GM21423 (cell line): ENCODE measurements around the gene SPATA18.
"Not testable (repeated sequence)": the region's sequence is repeated elsewhere in the genome, so short reads cannot be mapped to it uniquely, and the experiment has no call there.

Source experiments
- ATAC-seq: cut with Tn5 transposase; IDR thresholded peaks from one replicate; pipeline ENCODE4 v1.9.1; 2021; ENCODE audit warnings: mild to moderate bottlenecking, moderate library complexity; ENCODE audit not compliant: unreplicated experiment

The SPATA18 gene

DNA sequence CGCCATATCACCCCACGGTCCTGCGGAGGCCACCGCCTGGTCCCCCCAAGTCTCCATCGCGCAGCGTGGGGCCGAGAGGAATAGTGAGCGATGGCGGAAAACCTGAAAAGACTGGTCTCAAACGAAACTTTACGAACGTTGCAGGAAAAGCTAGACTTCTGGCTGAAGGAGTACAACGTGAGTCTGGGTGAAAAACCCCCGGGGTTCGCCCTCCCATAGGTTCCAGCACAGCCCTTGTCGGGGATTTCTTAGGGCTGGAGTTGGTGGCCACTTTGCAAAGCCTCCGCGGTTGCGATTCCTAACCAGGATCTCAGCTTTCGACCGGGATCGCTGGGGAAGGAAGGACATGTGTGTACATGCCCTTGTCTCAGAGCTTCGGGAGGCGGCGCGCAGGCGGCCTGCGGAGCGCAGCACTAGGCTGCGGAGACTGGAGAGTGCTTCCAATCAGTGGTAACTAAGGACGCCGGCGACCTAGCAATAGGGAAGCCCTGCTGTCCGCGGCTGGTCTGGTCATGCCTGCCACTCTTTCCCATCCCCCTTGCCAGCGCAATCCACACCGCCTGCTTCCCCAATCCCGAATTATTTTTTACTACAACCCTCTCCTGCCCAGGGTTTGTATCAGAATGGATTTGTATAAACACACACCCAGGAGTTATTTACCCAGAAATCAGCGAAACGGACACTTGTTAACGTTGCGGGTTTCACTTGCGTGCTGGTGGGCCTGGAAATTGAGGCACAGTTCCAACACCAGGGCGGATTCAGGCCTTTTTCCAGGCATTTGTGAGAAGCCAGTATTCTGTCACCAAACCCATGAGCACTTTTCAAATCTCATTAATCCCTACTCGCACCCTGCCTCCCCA lies 741 bp downstream of the SPATA18 start:
- peak; percentile 59 for ATAC-seq

DNA sequence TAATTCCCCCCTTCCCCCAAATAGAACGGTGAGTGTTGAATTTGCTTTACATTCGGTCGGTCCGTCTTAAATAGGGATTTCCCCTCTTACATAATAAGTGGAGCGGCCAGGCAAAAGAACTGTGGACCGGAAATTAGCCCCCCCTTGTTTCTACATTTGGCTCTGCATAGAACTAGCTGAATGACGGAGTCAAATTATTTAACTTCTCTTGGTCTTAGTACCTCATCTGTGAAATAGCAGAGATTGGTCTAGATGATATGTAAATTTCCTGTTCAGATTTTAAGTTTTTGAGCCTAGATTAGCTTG lies 1.3 kb downstream of the SPATA18 start:
- ATAC-seq: peak; percentile 41

DNA sequence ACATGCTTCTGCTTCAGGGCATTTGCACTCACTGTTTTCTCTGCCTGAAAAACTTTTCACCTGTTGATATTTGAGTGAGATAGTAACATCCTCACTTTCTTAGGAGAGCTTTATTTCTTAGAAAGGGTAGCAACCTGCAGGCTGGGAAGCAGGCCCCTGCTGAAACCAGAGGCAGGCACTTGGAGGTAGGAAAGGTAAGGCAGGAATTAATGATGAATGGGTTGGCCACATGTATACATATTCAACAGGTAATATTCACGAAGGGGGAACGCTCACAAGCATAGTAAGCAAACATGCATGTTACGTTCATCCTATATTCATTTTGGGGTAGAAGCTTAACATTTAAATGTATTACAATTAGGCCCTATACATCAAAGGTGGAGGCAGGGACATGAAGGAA lies 3.1 kb downstream of the SPATA18 start:
- ATAC-seq: no peak

DNA sequence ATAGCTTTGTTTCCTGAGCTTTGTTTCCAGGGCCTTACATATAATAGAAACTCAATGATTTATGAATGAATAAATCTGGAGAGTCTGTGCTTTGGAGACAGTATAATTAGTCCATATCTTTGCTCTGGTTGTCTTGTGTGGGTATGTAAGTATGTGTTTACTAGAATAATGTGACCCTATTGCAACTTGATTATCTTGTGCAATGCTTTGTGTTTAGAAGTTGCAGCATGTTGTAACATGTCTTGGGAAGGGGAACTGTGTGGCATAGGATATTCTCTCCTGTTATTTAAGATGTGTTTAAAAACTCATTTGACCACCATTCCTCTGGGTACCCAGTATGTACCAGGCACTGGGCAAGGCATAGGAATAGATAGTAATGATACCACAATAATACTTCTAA lies 6.1 kb downstream of the SPATA18 start:
- ATAC-seq: no peak

DNA sequence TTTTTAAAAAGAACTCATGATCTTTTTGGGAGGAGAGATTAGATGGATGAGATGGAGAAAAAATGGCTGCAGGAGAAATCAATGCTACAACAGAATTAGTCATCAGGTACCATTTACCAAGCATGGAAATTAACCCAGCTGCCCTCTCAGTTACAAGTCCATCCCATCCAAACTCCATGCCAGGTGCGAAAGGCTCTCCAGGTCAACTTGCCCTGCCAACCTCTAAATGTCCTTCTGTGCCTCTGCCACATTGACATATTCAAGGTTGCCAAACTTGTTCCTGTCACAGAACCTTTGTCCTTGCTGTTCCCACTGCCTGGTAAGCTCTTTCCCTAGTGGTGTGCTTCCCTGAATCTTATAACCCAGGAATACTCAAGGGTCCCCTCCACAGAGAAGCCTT lies 7.2 kb downstream of the SPATA18 start:
- no peak for ATAC-seq

DNA sequence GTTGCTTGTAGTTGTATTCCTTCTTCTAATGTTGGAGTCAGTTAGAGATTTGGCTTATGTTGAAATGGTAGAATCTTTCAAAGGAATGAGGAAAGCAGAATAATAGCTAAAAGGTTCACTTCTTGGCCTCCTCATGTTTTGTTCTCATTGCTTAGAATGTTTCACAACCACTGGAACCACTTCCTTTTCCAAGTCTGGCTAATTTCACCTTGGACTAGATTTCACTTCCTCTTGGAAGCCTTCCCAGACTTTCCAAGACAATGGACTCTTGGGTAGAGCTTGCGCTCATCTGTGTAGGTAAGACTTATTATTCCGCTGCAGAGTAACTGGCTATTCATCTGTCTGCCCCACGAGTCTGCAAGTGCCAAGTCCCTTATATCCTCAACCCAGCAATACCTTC lies 8.3 kb downstream of the SPATA18 start:
- ATAC-seq: no peak

DNA sequence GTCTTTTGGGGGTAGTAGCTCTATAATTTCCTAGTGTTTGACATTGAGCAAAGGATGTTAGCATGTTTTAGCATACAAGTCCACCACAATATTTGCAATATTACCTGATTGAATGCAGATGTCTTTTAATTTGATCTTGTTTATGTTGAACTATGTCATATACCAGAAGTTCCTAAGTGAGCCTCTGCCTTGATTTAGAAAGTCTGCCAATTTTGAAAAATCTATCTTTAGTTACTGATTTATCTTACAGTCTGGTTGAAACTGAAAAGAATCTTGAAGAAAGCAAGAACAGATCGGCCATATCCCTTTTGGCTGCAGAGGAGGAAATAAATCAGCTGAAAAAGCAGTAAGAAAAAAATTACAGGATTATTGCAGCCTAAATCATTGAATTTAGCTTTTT lies 18.5 kb downstream of the SPATA18 start:
- ATAC-seq: no peak

DNA sequence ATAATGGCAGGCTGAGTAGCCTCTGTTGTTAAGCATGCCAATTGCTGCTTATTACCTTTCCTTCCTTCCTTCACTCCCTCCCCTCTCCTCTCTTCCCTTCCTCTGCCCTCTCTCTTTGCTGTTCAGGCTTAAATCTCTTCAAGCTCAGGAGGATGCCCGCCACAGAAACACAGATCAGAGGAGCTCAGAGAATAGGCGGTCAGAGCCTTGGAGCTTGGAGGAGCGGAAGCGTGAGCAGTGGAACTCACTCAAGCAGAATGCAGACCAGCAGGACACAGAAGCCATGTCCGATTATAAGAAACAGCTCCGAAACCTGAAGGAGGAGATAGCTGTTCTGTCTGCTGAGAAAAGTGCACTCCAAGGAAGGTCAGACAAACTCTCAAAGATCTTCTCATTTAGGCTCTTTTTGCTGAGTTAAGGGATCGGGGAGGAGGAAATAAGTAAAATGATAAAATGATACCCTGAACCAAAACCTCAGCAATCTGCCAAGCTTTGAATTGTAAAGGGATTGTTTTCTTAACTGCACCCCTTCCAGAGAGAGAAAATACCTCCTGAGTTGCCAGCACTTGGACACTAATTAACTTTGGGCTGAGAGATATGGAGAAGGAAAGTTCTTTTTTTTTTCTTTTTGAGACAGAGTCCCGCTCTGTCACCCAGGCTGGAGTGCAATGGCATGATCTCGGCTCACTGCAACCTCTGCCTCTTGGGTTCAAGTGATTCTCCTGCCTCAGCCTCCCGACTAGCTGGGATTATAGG lies 20.9 kb downstream of the SPATA18 start:
- ATAC-seq: no peak

DNA sequence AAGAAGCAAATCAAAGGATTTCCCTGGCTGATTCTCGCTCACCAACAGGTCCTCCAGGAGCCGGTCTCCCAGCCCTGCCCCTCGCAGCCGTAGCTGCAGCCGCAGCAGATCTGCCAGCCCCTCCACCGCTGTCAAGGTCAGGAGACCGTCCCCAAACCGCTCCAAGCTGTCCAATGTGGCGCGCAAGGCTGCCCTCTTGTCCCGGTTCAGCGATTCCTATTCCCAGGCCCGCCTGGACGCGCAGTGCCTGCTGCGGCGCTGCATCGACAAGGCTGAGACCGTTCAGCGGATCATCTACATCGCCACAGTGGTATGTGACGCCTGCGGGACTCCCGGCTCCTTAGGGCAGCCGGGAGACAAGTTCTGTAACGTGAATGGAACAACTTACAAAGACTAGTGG lies 25.6 kb downstream of the SPATA18 start:
- no peak for ATAC-seq

DNA sequence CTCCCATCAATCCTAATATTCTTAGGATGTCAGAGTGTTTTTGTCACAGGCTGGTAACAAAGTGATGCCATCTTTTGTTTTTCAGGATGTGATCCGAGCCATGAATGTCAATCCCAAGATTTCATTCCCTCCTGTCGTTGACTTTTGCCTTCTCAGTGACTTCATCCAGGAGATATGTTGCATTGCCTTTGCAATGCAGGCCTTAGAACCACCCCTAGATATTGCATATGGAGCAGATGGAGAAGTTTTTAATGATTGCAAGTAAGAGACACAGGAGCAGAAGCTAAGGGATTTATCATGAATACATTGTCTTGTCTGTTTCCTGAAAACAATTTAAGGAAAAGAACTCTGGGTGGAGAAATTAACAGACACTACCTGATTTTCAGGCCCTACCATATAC lies 28.6 kb downstream of the SPATA18 start:
- no peak for ATAC-seq

DNA sequence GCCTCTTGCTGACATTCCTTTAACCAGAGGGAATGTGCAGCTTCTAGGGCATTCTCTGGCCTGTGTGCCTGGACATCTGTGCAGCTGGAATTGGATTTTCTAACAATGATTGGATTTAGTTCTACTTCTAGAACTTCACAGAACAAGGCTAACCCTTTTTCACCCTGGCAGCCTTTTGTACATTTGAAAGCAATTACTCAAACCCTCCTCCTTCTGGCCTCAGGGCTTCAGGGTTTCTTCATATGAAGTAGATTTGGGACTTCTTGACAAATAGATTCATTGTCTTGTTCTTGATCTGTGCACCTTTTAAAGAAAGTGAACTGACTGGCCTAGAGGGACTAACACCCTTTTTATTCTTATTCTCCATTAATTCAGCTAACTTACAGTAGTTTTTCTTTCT lies 30.1 kb downstream of the SPATA18 start:
- ATAC-seq: no peak

DNA sequence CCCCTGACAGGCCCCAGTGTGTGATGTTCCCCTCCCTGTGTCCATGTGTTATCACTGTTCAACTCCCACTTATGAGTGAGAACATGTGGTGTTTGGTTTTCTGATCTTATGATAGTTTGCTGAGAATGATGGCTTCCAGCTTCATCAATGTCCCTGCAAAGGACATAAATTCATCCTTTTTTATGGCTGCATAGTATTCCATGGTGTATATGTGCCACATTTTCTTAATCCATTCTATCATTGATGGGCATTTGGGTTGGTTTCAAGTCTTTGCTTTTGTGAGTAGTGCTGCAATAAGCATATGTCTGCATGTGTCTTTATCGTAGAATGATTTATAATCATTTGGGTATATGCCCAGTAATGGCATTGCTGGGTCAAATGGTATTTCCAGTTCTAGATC lies 35.3 kb downstream of the SPATA18 start:
- ATAC-seq: not testable (repeated sequence)

DNA sequence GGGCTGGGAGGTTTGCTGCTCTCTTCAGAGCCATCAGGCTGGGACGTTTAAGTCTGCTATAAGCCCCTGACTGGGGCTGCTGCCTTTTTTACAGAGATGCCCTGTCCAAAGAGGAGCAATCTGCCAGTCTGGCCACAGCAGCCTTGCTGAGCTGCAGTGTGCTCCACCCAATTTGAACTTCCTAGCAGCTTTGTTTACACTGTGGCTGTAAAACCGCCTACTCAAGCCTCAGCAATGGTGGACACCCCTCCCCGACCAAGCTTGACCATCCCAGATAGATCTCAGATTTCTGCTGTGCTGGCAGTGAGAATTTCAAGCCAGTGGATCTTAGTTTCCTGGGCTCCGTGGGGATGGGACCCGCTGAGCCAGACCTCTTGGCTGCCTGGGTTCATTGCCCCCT lies 40.7 kb downstream of the SPATA18 start:
- ATAC-seq: no peak

DNA sequence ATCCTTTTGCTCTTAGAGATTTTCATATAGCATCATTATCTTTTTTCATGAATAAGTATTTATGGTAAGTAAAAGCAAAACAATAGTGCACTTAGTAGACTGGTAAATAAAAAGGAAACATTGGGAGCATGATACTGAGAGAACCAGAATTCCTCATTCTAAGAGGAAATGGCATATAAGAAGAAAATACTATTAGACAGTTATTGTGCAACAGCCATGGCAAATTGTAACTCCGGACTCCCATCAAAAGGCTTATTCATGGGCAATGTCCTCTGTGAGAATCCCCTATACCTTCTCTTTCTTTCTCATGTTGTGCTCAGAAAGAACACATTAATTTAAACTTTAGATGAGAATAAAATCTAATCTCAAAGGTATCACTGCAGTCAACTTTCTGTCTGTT lies 42.4 kb downstream of the SPATA18 start:
- ATAC-seq: no peak

DNA sequence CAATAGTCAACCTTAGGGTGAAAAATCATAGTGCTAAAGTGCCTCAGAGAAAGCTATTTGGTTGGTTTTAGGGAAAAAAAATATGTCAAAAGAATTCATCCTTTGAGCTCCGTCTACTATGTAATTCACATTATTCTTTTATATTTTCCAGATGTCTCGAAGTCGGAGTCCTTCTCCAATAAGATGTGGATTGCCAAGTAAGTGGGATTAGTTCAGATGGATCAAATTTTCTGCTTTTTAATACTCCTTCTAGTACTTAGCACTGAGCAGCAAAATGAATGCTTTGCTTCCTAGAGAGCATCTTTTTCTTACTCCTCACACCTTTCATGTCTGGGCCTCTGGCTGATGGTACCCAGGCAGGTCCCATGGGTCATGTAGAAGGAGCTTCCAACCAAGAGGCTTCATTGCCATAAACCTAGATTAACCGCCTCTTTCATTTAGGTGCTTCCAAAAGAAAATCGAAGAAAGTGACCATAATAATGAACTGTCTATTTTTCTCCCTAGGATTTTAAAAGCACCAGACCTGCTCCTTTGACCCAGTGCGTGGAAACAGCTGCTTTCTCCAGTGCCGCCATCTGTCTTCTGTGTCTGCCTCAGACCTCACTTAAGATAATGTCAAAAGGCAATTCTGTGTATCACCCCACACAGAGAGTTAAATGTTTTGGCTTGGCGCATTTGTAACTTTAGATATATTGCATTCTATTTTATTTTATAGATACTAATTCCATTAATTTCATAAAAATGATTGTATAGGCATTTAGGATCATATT lies 43.5 kb downstream of the SPATA18 start:
- ATAC-seq: no peak

DNA sequence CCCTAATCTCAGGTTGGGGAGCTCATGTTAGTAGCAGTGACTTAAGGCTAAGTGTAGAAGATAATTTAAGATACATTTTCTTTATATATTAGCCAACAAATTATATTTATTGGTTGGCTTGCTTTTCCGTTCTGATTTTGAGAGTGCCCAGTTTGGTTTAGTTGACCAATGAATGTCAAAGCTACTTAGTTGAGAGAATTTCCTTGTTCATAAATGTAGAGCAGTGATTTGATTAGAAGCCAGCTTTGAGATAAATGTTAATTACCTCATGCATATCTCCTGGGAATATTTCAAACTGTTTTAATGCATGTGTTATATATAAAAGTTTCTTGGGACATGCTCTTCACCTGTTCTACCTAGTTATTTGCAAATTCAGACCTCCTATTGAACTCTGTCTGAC lies 44.3 kb downstream of the SPATA18 start:
- ATAC-seq: no peak

DNA sequence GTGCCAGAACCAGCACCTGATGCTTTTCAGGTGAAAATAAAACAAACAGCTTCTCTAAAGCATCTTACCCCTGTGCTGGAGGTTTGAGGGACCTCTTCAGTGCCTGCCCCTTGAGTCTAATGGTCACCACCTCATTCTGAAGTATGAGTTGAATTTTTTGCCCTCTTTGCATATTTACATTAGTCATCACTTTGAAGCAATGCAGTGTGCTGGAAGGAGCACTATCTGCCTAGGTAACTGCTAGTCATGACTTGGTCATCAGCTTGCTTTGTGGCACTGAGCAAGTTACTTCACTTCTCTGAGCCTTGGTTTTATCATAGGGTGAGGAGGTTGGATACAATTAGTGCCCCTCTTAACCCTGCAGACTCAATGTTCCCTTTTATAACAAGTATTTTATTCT lies 44.9 kb downstream of the SPATA18 start:
- ATAC-seq: no peak

DNA sequence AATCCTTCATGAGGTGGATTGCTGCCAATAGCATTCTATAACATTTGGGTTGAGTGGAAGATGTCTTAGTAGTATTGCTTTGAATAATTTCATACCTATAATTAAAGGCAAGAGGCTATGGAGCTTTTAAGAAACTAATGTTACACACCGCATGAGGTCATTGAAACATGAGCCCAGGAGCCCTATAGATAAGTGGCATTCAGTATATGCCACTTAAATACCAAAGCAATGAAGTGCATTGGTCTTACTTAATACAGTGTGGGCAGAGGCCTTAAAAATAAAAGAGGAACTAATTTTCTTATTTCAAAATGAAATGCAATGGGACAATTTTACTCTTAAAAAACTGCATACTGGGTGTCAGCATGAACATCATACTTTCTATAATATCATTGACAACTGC lies 47.5 kb downstream of the SPATA18 start:
- ATAC-seq: no peak

DNA sequence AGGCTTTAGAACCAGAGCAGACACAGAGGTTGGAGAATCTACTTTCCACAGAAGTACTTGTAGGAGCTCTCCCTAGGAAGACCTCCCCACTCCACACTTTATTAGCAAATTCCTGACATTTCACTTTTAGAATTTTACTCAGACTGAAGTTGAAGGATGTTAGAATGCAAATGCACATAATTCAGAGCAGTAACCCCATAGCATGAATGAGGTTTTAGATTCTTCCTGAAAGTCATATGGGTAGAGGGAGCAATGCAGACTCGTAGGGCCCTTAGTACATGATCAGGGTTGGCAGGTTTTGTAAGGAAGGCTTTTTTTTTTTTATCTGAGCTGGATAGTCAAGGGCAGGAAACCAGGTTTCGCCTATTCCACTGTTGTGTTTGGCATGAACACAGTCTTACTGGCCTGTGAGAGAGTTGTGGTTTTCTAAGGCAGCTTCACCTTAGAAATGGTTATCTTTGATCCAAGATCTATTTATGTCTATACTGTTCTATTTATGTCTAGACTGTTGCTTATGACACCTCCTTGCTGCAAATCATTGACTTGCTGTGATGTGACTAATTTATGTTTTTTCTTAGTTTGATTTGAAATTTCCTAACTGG lies 48.9 kb downstream of the SPATA18 start:
- ATAC-seq: peak; percentile 55

DNA sequence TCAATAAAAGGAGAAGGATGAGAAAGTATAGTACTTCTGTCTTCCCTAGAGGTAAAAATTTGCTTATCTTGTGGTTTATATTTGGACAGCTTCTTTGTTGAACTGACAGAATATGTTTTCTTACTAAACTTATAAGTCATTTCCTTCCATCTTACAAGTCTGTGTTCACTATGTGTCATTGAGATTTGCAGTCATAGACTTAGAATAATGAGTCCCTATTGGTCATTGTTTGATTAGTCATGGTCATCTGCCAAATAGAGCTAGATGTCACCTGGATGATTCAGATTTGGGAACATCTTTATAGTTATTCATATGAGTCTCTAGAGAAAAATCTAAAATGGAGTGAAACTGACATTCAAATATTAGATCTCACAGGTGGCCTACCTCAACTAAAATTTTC lies 51.5 kb downstream of the SPATA18 start:
- ATAC-seq: no peak

DNA sequence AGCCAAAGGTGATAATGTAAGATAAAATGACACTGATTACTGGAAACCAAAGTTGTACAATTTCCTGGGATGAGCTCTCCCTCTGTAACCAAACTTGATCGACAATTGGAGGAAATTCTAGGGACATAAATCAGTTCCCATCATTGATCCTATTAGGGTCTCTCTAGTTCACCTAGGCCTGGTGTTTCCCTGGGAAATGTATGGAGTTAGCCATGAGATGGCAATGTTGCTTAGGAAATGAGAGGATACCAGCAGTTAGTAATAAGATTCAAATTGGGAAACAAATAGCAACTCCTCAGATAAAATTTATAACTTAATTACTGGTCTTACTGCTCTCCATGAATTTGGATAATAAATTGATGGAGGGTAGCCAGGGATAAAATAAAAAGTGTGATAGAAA lies 52.2 kb downstream of the SPATA18 start:
- no peak for ATAC-seq
